ENCODE data around the gene ZNF331. TPM values are rescaled to one million over a fixed set of nuclear protein-coding genes. Genes with fewer than 3 reads are reported as not detected.

Gene ZNF331
- total and polyA plus RNA-seq, 9 donors = 23.7 to 365 (median 108) TPM

DNA sequence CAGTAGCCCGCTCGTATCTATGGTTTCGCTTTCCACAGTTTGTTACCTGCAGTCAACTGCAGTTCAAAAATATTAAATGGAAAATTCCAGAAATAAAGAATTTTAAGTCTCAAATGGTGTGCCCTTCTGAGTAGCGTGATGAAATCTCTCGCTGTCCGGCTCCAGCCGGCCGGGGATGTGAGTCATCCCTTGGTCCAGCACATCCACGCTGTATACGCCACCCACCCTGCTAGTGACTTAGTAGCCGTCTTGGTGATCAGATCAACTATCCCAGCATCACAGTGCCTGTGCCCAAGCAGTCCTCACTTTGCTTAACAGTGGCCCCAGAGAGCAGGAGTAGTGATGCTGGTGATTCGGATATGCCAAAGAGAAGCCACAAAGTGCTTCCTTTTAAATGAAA, 40.0 kb downstream of the ZNF331 start:
- Histone ChIP-seq H3K4me1 (ENCODE audit: insufficient read depth) (no peaks in the 10 kb centered on the region), H3K27ac (no peak overlapping the region), H3K9me3 (peaks cover 0 to 7% of the 10 kb centered on the region in 2 donors), H3K27me3 (no peaks in the 10 kb centered on the region), H3K36me3 (no peaks in the 10 kb centered on the region), H3K4me3 (no peak overlapping the region)
- TF ChIP-seq EP300 (IDR thresholded peaks at IDR 0.05) = no peak
- TF ChIP-seq, protein P1, sequence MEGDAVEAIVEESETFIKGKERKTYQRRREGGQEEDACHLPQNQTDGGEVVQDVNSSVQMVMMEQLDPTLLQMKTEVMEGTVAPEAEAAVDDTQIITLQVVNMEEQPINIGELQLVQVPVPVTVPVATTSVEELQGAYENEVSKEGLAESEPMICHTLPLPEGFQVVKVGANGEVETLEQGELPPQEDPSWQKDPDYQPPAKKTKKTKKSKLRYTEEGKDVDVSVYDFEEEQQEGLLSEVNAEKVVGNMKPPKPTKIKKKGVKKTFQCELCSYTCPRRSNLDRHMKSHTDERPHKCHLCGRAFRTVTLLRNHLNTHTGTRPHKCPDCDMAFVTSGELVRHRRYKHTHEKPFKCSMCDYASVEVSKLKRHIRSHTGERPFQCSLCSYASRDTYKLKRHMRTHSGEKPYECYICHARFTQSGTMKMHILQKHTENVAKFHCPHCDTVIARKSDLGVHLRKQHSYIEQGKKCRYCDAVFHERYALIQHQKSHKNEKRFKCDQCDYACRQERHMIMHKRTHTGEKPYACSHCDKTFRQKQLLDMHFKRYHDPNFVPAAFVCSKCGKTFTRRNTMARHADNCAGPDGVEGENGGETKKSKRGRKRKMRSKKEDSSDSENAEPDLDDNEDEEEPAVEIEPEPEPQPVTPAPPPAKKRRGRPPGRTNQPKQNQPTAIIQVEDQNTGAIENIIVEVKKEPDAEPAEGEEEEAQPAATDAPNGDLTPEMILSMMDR (IDR thresholded peaks at IDR 0.05) = no peak
- TF ChIP-seq POLR2A (IDR thresholded peaks at IDR 0.05) = no peak
- 97 to 99% (median 98%) methylated on average over 12 of the region's 12 CpGs for WGBS, 3 donors
- peak in 1 of 5 donors; percentile 50 for DNase-seq
- intact Hi-C loops (cut with DNase I) = no loop called here

GRCh38 chr19:53579518-53579917, 41.6 kb downstream of the ZNF331 start:
- WGBS, 3 donors = 94 to 97% (median 95%) methylated on average over 2 of the region's 2 CpGs
- TF ChIP-seq, protein P1 (IDR thresholded peaks at IDR 0.05) = no peak
- TF ChIP-seq POLR2A (IDR thresholded peaks at IDR 0.05) = no peak
- TF ChIP-seq EP300 (IDR thresholded peaks at IDR 0.05) = no peak
- intact Hi-C loops (cut with DNase I) = no loop called here
- no peaks in the 10 kb centered on the region for H3K4me1 ChIP-seq (ENCODE audit: insufficient read depth)
- H3K4me3 ChIP-seq = no peak overlapping the region
- H3K27me3 ChIP-seq = no peaks in the 10 kb centered on the region
- H3K36me3 ChIP-seq = no peaks in the 10 kb centered on the region
- DNase-seq = no peak
- no peak overlapping the region for H3K27ac ChIP-seq
- H3K9me3 ChIP-seq = peaks cover 0 to 7% of the 10 kb centered on the region in 2 donors

- Histone ChIP-seq H3K27ac (no peak overlapping the region), H3K36me3 (no peaks in the 10 kb centered on the region), H3K4me1 (ENCODE audit: insufficient read depth) (no peaks in the 10 kb centered on the region), H3K27me3 (no peaks in the 10 kb centered on the region), H3K9me3 (peaks cover 0 to 7% of the 10 kb centered on the region in 2 donors), H3K4me3 (no peak overlapping the region)
- TF ChIP-seq POLR2A (IDR thresholded peaks at IDR 0.05) = no peak
- TF ChIP-seq, protein P1 (IDR thresholded peaks at IDR 0.05) = no peak
- TF ChIP-seq EP300 (IDR thresholded peaks at IDR 0.05) = no peak
- WGBS, 3 donors = 82 to 86% (median 85%) methylated on average over 17 of the region's 17 CpGs
- intact Hi-C loops (cut with DNase I) = no loop called here
- no peak for DNase-seq
Observed at GRCh38 chr19:53580871-53581835, 43.2 kb downstream of the ZNF331 start.

- TF ChIP-seq, protein P1 (IDR thresholded peaks at IDR 0.05) = no peak
- TF ChIP-seq EP300 (IDR thresholded peaks at IDR 0.05) (no peak), POLR2A (IDR thresholded peaks at IDR 0.05) (no peak)
- Histone ChIP-seq H3K27ac (no peak overlapping the region), H3K4me3 (no peak overlapping the region), H3K9me3 (peaks cover 0 to 7% of the 10 kb centered on the region in 2 donors), H3K4me1 (ENCODE audit: insufficient read depth) (no peaks in the 10 kb centered on the region), H3K36me3 (no peaks in the 10 kb centered on the region), H3K27me3 (no peaks in the 10 kb centered on the region)
- 59 to 62% (median 59%) methylated on average over 6 of the region's 6 CpGs for WGBS, 3 donors
- no peak for DNase-seq
- intact Hi-C loops (cut with DNase I) = no loop called here
Observed at GRCh38 chr19:53581871-53582279, 43.9 kb downstream of the ZNF331 start.
